GM18502 (cell line): ENCODE measurements around the gene NCOR1.
"Not testable (repeated sequence)": the region's sequence is repeated elsewhere in the genome, so short reads cannot be mapped to it uniquely, and the experiment has no call there.

Experiments used
- ATAC-seq: cut with Tn5 transposase; IDR thresholded peaks from one replicate; pipeline ENCODE4 v1.9.1; 2021; ENCODE audit warnings: mild to moderate bottlenecking; ENCODE audit not compliant: unreplicated experiment, poor library complexity

The NCOR1 gene

GRCh38 chr17:16155536-16155935 lies 59.8 kb downstream of the NCOR1 start:
- ATAC-seq: no peak

GRCh38 chr17:16152326-16152725 lies 63.0 kb downstream of the NCOR1 start:
- not testable (repeated sequence) for ATAC-seq

- ATAC-seq: no peak
These were observed 65.0 kb downstream of the NCOR1 start for GRCh38 chr17:16150251-16150856.

- ATAC-seq: no peak
These were observed 66.7 kb downstream of the NCOR1 start for GRCh38 chr17:16148596-16148995.

- ATAC-seq: not testable (repeated sequence)
These were observed 69.9 kb downstream of the NCOR1 start for GRCh38 chr17:16145319-16145890.

GRCh38 chr17:16141685-16142084 lies 73.6 kb downstream of the NCOR1 start:
- no peak for ATAC-seq

GRCh38 chr17:16140854-16141253 lies 74.5 kb downstream of the NCOR1 start:
- ATAC-seq: no peak

GRCh38 chr17:16135461-16135860 lies 79.9 kb downstream of the NCOR1 start:
- no peak for ATAC-seq

GRCh38 chr17:16131593-16131992 lies 83.7 kb downstream of the NCOR1 start:
- no peak for ATAC-seq

- no peak for ATAC-seq
These were observed 85.7 kb downstream of the NCOR1 start for GRCh38 chr17:16129441-16130205.

- no peak for ATAC-seq
These were observed 91.8 kb downstream of the NCOR1 start for GRCh38 chr17:16123531-16123930.

- no peak for ATAC-seq
These were observed 92.5 kb downstream of the NCOR1 start for GRCh38 chr17:16122697-16123434.

- ATAC-seq: no peak
These were observed 93.4 kb downstream of the NCOR1 start for GRCh38 chr17:16121915-16122314.

- ATAC-seq: no peak
These were observed 94.4 kb downstream of the NCOR1 start for GRCh38 chr17:16120937-16121336.

GRCh38 chr17:16117149-16117548 lies 98.2 kb downstream of the NCOR1 start:
- no peak for ATAC-seq

- ATAC-seq: not testable (repeated sequence)
These were observed 100.1 kb downstream of the NCOR1 start for GRCh38 chr17:16115077-16115698.

GRCh38 chr17:16108871-16109270 lies 106.5 kb downstream of the NCOR1 start:
- no peak for ATAC-seq

- no peak for ATAC-seq
These were observed 106.9 kb downstream of the NCOR1 start for GRCh38 chr17:16108386-16108785.

GRCh38 chr17:16107165-16107770 lies 108.1 kb downstream of the NCOR1 start:
- ATAC-seq: no peak
